Fibroblast of pulmonary artery (primary cell): Measurements from ENCODE around the gene MANSC4.
"Not testable (repeated sequence)": the region's sequence is repeated elsewhere in the genome, so short reads cannot be mapped to it uniquely, and the experiment has no call there.

Experiments
- DNase-seq: peaks from one replicate; pipeline ENCODE4 v3.0.0-alpha.2; 2010; ENCODE audit warnings: low read depth
- H3K4me3 ChIP-seq: replicated peaks from 2 replicates; pipeline ENCODE4 v1.5.1; 2011; ENCODE audit warnings: low read depth, mild to moderate bottlenecking, control low read depth, low read length, moderate library complexity
- TF ChIP-seq, protein P1 (sequence below): IDR thresholded peaks from 2 replicates; pipeline ENCODE4 v1.5.1; 2011; ENCODE audit warnings: mild to moderate bottlenecking, control low read depth, low read length, inconsistent platforms; ENCODE audit errors: missing control alignments

MANSC4 gene

DNA sequence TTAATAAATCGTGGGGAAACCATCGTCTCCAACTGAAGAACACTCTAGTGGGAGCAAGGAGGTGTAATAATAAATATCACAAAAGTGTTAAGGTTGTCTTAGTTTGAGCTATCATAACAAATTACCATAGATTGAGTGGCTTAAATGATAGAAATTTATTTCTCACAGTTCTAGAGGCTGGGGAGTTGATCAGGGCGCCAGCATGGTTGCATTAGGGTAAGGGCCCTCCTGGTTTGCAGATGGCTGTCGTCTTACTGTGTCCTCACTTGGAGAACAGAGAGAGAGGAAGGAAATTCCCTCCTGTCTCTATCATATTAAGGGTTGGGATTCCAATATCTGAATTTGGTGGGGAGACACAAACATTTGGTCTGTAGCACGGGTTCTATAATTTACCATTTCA, 36.4 kb downstream of the MANSC4 start:
- DNase-seq, result no peak
- TF ChIP-seq, protein P1, sequence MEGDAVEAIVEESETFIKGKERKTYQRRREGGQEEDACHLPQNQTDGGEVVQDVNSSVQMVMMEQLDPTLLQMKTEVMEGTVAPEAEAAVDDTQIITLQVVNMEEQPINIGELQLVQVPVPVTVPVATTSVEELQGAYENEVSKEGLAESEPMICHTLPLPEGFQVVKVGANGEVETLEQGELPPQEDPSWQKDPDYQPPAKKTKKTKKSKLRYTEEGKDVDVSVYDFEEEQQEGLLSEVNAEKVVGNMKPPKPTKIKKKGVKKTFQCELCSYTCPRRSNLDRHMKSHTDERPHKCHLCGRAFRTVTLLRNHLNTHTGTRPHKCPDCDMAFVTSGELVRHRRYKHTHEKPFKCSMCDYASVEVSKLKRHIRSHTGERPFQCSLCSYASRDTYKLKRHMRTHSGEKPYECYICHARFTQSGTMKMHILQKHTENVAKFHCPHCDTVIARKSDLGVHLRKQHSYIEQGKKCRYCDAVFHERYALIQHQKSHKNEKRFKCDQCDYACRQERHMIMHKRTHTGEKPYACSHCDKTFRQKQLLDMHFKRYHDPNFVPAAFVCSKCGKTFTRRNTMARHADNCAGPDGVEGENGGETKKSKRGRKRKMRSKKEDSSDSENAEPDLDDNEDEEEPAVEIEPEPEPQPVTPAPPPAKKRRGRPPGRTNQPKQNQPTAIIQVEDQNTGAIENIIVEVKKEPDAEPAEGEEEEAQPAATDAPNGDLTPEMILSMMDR, result no peak
- no peak overlapping the region for H3K4me3 ChIP-seq

DNA sequence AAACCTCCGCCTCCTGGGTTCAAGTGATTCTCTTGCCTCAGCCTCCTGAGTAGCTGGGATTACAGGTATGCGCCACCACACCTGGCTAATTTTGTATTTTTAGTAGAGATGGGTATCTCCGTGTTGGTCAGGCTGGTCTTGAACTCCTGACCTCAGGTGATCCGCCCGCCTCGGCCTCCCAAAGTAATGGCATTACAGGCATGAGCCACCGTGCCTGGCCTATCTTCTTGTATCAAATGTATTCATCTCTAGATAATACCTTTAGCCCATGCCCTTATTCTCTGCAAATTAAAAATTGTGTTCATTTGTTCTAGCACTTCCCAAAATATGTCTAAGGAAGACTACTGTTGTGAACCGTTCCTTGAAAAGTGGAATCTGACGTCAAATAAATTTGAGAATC, 45.7 kb downstream of the MANSC4 start:
- H3K4me3 ChIP-seq, DNase-seq: not testable (repeated sequence)

DNA sequence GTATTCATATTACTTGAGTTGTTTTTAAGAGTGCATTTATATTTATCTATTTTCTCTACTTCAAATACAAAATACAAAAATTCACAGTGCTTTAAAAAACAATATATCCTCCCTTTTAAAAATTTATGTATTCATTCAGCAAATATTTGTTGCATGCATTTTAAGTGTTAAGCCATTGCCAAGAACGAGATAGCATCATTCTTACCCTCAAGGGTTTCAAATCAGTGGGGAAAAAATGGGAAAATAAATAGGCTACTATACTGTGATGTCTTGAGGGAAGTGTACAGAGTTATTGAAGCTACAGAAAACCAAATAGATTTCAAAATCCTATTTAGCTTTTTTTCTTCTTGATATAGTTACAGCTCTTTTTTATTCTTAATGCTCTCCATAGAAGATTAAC, 46.2 kb downstream of the MANSC4 start:
- no peak for DNase-seq

DNA sequence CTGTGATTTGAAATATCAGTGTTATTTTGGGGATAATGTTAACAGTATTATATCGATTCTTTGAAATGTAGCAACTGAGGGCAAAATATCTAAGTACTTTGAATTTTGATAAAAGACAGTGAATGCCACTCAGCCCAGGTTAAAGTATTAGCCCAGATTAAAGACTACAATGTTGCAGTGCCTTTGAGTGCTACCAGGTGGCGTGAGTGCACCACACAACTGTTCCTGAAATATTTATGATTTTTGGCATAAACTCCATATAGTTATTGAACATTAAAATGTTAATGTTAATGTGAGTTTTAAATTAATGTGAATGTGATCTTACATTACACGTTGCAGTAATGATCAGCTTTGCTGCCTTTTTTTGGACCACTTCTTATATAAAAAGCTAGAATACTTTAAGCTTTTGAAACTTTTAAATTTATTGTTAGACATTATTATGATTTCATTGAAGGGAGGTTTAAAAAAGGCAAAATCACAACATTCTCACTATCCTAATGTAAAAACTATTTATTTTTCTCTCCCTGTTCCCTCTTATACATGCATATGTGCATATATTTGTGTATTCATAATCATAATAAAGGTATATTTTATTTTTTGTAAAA, 46.9 kb downstream of the MANSC4 start:
- H3K4me3 ChIP-seq, result no peak overlapping the region
- TF ChIP-seq, protein P1, result peak; percentile 98
- peak; percentile 66 for DNase-seq

More for the DNA sequence above, 46.2 kb downstream of the MANSC4 start:
- TF ChIP-seq, protein P1, result no peak
- H3K4me3 ChIP-seq, result no peak overlapping the region

DNA sequence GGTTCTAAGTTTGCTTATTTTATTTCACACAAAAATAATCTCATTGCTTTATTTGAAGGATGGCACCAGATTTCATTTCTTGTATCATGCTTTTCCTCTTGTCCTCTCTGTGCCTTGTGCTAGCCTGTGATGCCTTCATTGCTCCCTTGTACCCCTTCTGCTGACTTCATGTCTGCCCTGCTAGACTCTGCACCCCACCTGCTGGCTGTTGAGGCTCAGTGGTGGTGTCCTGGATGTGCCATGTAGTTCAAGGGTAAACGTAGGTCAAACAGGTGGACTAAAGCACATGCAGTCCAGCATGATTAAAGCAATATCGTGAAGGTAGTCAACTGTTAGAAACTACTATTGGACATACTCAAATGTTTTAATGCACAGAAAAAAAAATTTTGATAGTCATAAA, 47.8 kb downstream of the MANSC4 start:
- TF ChIP-seq, protein P1, result peak; percentile 37
- no peak overlapping the region for H3K4me3 ChIP-seq
- peak; percentile 8 for DNase-seq

DNA sequence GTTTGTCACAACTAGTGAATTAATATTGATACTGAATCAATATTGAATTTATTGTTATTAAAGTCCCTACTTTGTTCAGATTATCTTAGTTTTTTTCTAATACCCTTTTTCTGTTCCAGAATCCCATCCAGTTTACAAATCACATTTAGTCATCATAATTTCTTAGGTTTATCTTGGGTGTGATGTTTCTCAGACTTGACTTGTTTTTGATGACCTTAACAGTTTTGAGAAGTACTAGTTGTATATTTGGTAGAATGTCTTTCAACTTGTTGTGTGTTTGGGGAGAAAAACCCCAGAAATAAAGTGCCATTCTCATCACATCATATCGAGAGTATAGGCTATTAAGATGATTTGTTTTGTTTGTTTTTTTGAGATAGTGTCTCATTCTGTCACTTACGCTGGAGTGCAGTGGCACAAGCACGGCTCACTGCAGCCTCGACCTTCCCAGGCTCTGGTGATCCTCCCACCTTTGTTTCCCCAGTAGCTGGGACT, 49.9 kb downstream of the MANSC4 start:
- TF ChIP-seq, protein P1, result no peak
- no peak overlapping the region for H3K4me3 ChIP-seq
- no peak for DNase-seq

DNA sequence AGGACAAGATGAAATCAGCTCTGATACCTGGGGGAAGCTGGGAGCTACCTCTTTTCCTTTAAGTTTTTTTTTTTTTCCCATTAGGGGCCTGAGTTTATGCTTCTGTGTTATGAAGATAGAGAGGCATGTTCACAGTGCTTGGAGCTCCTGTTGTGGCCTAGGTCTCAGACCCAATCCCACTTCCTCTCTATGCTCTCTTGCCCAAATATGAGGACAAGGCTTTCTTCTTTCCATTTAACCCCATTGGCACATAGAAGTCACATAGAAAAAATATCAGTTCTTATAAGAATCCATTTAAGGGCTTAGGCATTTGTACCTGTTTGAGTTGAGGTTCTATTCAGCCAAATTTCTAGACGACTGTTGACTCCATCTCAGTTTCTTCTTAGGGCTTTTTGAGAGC, 56.8 kb downstream of the MANSC4 start:
- H3K4me3 ChIP-seq, result no peak overlapping the region
- TF ChIP-seq, protein P1, result no peak
- DNase-seq, result no peak
